Loucy (cell line): ENCODE results near the gene MSL1.
A peak's percentile ranks its signal among the peaks of the same experiment; 100 is the strongest.

Experiments used
- H2AFZ ChIP-seq: fragments of 200-600 bp; sonication (generic); 2 replicates; pipeline ENCODE4 v1.6.0; 2016; ENCODE audit warnings: antibody characterized with exemption, mild to moderate bottlenecking, low read length, moderate library complexity
- H3F3A ChIP-seq: fragments of 200-600 bp; 2 replicates; pipeline ENCODE4 v1.6.0; 2016; ENCODE audit warnings: antibody characterized with exemption, low read depth, mild to moderate bottlenecking
- H3K27me3 ChIP-seq: fragments of 200-600 bp; sonication (generic); 2 replicates; pipeline ENCODE4 v1.6.1; 2014; ENCODE audit warnings: low read length, mild to moderate bottlenecking; ENCODE audit not compliant: insufficient read depth, poor library complexity, severe bottlenecking
- H3K36me3 ChIP-seq: fragments of 200-600 bp; sonication (generic); 2 replicates; pipeline ENCODE4 v1.6.1; 2016; ENCODE audit warnings: low read length; ENCODE audit not compliant: insufficient read depth
- H3K4me1 ChIP-seq: fragments of 200-600 bp; sonication (generic); 2 replicates; pipeline ENCODE4 v1.5.1; 2014; ENCODE audit warnings: low read length, mild to moderate bottlenecking; ENCODE audit not compliant: insufficient read depth, poor library complexity, severe bottlenecking
- H3K4me2 ChIP-seq: fragments of 200-600 bp; sonication (generic); 2 replicates; pipeline ENCODE4 v1.6.0; 2014; ENCODE audit warnings: antibody characterized with exemption, low read length, low read depth, mild to moderate bottlenecking; ENCODE audit not compliant: poor library complexity, severe bottlenecking
- H3K4me3 ChIP-seq: fragments of 200-600 bp; sonication (generic); 2 replicates; pipeline ENCODE4 v1.5.1; 2014; ENCODE audit warnings: low read length, mild to moderate bottlenecking, mixed read lengths; ENCODE audit not compliant: poor library complexity, severe bottlenecking
- H3K79me2 ChIP-seq: fragments of 200-600 bp; sonication (generic); 2 replicates; pipeline ENCODE4 v1.6.1; 2014; ENCODE audit warnings: low read length; ENCODE audit not compliant: insufficient read depth
- H3K9ac ChIP-seq: fragments of 200-600 bp; sonication (generic); 2 replicates; pipeline ENCODE4 v1.6.0; 2014; ENCODE audit warnings: mild to moderate bottlenecking, low read depth, low read length, moderate library complexity; ENCODE audit not compliant: poor library complexity, severe bottlenecking
- H3K9me2 ChIP-seq: fragments of 200-600 bp; sonication (generic); replicated peaks from 2 replicates; pipeline ENCODE4 v1.6.1; 2016; ENCODE audit warnings: low read depth, low read length, mixed read lengths
- H3K9me3 ChIP-seq: fragments of 200-600 bp; sonication (generic); 2 replicates; pipeline ENCODE4 v1.6.1; 2014; ENCODE audit warnings: mild to moderate bottlenecking, antibody characterized with exemption, low read length, low read depth; ENCODE audit not compliant: insufficient read depth
- H4K20me1 ChIP-seq: fragments of 200-600 bp; sonication (generic); 2 replicates; pipeline ENCODE4 v1.6.0; 2014; ENCODE audit warnings: antibody characterized with exemption, low read length, mild to moderate bottlenecking; ENCODE audit not compliant: insufficient read depth, poor library complexity, severe bottlenecking
- CTCF ChIP-seq: fragments of 200-600 bp; sonication (generic); conservative IDR thresholded peaks from 2 replicates; pipeline ENCODE4 v1.5.1; 2014; ENCODE audit warnings: mild to moderate bottlenecking, antibody characterized with exemption, low read length
- EZH2phosphoT487 ChIP-seq: fragments of 200-600 bp; IDR thresholded peaks from 2 replicates; pipeline ENCODE4 v1.6.1; 2018; ENCODE audit warnings: antibody characterized with exemption, mild to moderate bottlenecking, moderate library complexity, borderline replicate concordance

Gene MSL1, protein sequence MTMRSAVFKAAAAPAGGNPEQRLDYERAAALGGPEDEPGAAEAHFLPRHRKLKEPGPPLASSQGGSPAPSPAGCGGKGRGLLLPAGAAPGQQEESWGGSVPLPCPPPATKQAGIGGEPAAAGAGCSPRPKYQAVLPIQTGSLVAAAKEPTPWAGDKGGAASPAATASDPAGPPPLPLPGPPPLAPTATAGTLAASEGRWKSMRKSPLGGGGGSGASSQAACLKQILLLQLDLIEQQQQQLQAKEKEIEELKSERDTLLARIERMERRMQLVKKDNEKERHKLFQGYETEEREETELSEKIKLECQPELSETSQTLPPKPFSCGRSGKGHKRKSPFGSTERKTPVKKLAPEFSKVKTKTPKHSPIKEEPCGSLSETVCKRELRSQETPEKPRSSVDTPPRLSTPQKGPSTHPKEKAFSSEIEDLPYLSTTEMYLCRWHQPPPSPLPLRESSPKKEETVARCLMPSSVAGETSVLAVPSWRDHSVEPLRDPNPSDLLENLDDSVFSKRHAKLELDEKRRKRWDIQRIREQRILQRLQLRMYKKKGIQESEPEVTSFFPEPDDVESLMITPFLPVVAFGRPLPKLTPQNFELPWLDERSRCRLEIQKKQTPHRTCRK

DNA sequence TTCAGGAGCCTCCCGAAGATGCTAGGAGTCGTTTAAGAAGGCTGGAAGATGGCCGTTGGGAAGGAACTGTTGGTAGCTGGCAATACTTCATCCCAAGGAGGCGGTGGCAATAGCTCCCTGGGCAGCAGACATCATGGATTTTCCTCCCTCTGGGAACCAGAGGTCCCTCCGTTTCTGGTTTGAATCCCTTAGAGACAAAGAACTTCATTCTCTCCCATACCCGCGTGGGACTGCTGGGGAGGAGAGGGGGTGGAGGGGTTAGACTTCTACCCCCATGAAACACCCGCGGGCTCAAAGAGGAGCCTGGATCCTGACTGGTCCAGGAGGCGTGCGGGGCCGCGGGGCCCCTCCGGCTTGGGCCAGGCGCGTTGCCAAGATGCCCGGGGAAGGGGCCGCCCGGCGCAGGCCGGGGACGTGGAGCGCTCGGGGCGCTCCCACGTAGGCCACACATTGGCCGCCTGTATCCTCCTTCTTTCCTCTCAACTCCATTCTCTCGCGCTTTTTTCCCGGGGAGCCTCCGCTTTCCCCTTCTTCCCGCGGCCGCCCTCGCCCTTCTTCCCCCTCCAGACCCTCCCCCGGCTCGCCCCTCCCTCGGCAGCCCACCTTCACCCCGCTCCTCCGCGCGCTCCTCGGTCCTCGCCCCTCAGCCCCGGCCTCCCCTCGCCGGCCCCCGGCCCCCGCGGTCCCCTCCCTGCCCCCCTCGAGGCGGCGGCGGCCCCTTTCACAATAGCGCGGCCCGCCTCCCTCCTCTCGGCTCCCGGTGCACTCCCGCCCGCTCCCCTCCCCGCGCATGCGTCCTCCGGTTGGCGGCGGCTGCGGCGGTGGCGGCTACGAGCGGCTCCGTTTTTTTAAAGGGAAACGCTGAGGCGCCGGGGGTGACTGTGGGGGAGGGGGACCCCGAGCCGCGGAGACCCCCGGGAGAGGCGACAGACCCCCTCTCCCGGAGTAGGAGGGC is at the start of gene MSL1:
MSL1 (plus strand) TSS at position 791 of the 955 bp plus-strand sequence. CDS start 642 bp downstream, outside the sequence.
- Histone ChIP-seq H2AFZ (peak within 1 kb of the TSS; percentile 81), H3K4me2 (peak within 1 kb of the TSS; percentile 99), H3K79me2 (peaks cover 61% of the 10 kb centered on the region), H3K9ac (peak within 1 kb of the TSS; percentile 95), H3K36me3 (peaks cover 8% of the 10 kb centered on the region; the same call in 1 of the 2 replicates), H3K9me2 (no peaks in the 10 kb centered on the region), H3K4me1 (peaks cover 30% of the 10 kb centered on the region), H3K9me3 (no peaks in the 10 kb centered on the region), H4K20me1 (peaks cover 39% of the 10 kb centered on the region), H3K27me3 (peaks cover 6% of the 10 kb centered on the region), H3K4me3 (peak within 1 kb of the TSS; percentile 84), H3F3A (no peaks in the 10 kb centered on the region; the same call in 1 of the 2 replicates)
- TF ChIP-seq CTCF (no peak), EZH2phosphoT487 (no peak)

GRCh38 chr17:40072040-40072734 is 49.6 kb upstream of the MSL1 start:
- no peaks in the 10 kb centered on the region for H3K27me3 ChIP-seq
- no peaks in the 10 kb centered on the region for H3K9me3 ChIP-seq
- no peak overlapping the region for H3K4me3 ChIP-seq
- no peak for TF ChIP-seq EZH2phosphoT487
- H3K4me2 ChIP-seq = peak overlapping the region; percentile 76
- H3K36me3 ChIP-seq = no peaks in the 10 kb centered on the region; the same call in 1 of the 2 replicates
- no peaks in the 10 kb centered on the region for H3F3A ChIP-seq
- no peak overlapping the region for H2AFZ ChIP-seq
- H3K9me2 ChIP-seq = no peaks in the 10 kb centered on the region
- peaks cover 25% of the 10 kb centered on the region; the same call in 1 of the 2 replicates for H3K79me2 ChIP-seq
- H3K9ac ChIP-seq = peak overlapping the region; percentile 27
- H3K4me1 ChIP-seq = peaks cover 56% of the 10 kb centered on the region
- H4K20me1 ChIP-seq = no peaks in the 10 kb centered on the region

- H3K4me3 ChIP-seq = no peak overlapping the region
- peaks cover 25% of the 10 kb centered on the region; the same call in 1 of the 2 replicates for H3K79me2 ChIP-seq
- no peaks in the 10 kb centered on the region; the same call in 1 of the 2 replicates for H3K36me3 ChIP-seq
- no peak overlapping the region for H2AFZ ChIP-seq
- H3K27me3 ChIP-seq = no peaks in the 10 kb centered on the region
- H4K20me1 ChIP-seq = no peaks in the 10 kb centered on the region
- H3K9ac ChIP-seq = no peak overlapping the region
- H3K9me2 ChIP-seq = no peaks in the 10 kb centered on the region
- no peak for TF ChIP-seq EZH2phosphoT487
- TF ChIP-seq CTCF = no peak
- H3K4me2 ChIP-seq = no peak overlapping the region
- no peaks in the 10 kb centered on the region for H3F3A ChIP-seq
- H3K4me1 ChIP-seq = peaks cover 54% of the 10 kb centered on the region
- H3K9me3 ChIP-seq = no peaks in the 10 kb centered on the region
Measured at GRCh38 chr17:40072735-40073346, 48.9 kb upstream of the MSL1 start.
